HG02970 (cell line): Measurements from ENCODE around the gene CANT1.
"Not testable (repeated sequence)": the region's sequence is repeated elsewhere in the genome, so short reads cannot be mapped to it uniquely, and the experiment has no call there.

Source experiments
- ATAC-seq: cut with Tn5 transposase; IDR thresholded peaks from one replicate; pipeline ENCODE4 v1.9.1; 2021; ENCODE audit warnings: mild to moderate bottlenecking, moderate library complexity, moderate number of reproducible peaks; ENCODE audit not compliant: unreplicated experiment, low FRiP score

Gene CANT1

GRCh38 chr17:78966123-78966813, 43.3 kb downstream of the CANT1 start:
- no peak for ATAC-seq

- no peak for ATAC-seq
These were observed 44.1 kb downstream of the CANT1 start for GRCh38 chr17:78965491-78965924.

- ATAC-seq, result no peak
These were observed 46.2 kb downstream of the CANT1 start for GRCh38 chr17:78963378-78963777.

GRCh38 chr17:78962984-78963348, 46.6 kb downstream of the CANT1 start:
- not testable (repeated sequence) for ATAC-seq

- no peak for ATAC-seq
These were observed 47.1 kb downstream of the CANT1 start for GRCh38 chr17:78962345-78962983.

- no peak for ATAC-seq
These were observed 48.0 kb downstream of the CANT1 start for GRCh38 chr17:78961571-78961970.

GRCh38 chr17:78960928-78961327, 48.6 kb downstream of the CANT1 start:
- ATAC-seq, result no peak

- no peak for ATAC-seq
These were observed 49.8 kb downstream of the CANT1 start for GRCh38 chr17:78959803-78960202.

GRCh38 chr17:78958641-78959127, 50.9 kb downstream of the CANT1 start:
- no peak for ATAC-seq

- ATAC-seq, result no peak
These were observed 52.4 kb downstream of the CANT1 start for GRCh38 chr17:78957128-78957527.

- ATAC-seq, result no peak
These were observed 53.3 kb downstream of the CANT1 start for GRCh38 chr17:78956254-78956653.

GRCh38 chr17:78954684-78955083, 54.9 kb downstream of the CANT1 start:
- no peak for ATAC-seq

- ATAC-seq, result no peak
These were observed 55.9 kb downstream of the CANT1 start for GRCh38 chr17:78953356-78954350.

GRCh38 chr17:78952706-78953105, 56.9 kb downstream of the CANT1 start:
- ATAC-seq, result no peak

GRCh38 chr17:78951967-78952551, 57.5 kb downstream of the CANT1 start:
- ATAC-seq, result no peak

- no peak for ATAC-seq
These were observed 58.7 kb downstream of the CANT1 start for GRCh38 chr17:78950870-78951269.

GRCh38 chr17:78947235-78948149, 62.1 kb downstream of the CANT1 start:
- no peak for ATAC-seq

GRCh38 chr17:78946631-78947030, 62.9 kb downstream of the CANT1 start:
- ATAC-seq, result no peak

GRCh38 chr17:78946131-78946530, 63.4 kb downstream of the CANT1 start:
- ATAC-seq, result no peak
